Endothelial cell of umbilical vein (primary cell): Measurements from ENCODE around the gene ZNF776.

ENCODE experiments used
- EZH2 ChIP-seq: IDR thresholded peaks from 2 replicates; pipeline ENCODE4 v1.6.1; 2012; ENCODE audit warnings: borderline replicate concordance, low read depth, mild to moderate bottlenecking, moderate library complexity, low read length, inconsistent platforms; ENCODE audit not compliant: severe bottlenecking
- FOS ChIP-seq: IDR thresholded peaks from 2 replicates; pipeline ENCODE4 v1.6.1; 2011; ENCODE audit warnings: mild to moderate bottlenecking, low read length, moderate library complexity, borderline replicate concordance; ENCODE audit not compliant: insufficient read depth
- GATA2 ChIP-seq: IDR thresholded peaks from 2 replicates; pipeline ENCODE4 v1.7.0; 2011; ENCODE audit warnings: low read depth, mild to moderate bottlenecking, moderate library complexity, mixed read lengths, low read length; ENCODE audit not compliant: insufficient read length, insufficient read depth
- JUN ChIP-seq: IDR thresholded peaks from 2 replicates; pipeline ENCODE4 v1.6.1; 2011; ENCODE audit warnings: borderline replicate concordance, low read depth; ENCODE audit not compliant: insufficient read length, insufficient read depth
- MYC ChIP-seq: IDR thresholded peaks from one replicate; pipeline ENCODE4 v1.6.1; 2011; ENCODE audit warnings: mild to moderate bottlenecking, low read depth, low read length
- POLR2A ChIP-seq: IDR thresholded peaks from 2 replicates; pipeline ENCODE4 v1.6.1; 2012; ENCODE audit warnings: low read depth, mild to moderate bottlenecking, control low read depth, low read length
- POLR2AphosphoS5 ChIP-seq: IDR thresholded peaks from 2 replicates; pipeline ENCODE4 v1.6.1; 2012; ENCODE audit warnings: low read depth, mild to moderate bottlenecking, control low read depth, low read length, moderate library complexity; ENCODE audit not compliant: insufficient read depth
- TF ChIP-seq, protein P1 (sequence below), 2 donors: IDR thresholded peaks; 1 replicate in 1 of 2; 2 replicates in 1 of 2; pipeline ENCODE4 v1.5.1; 2011; ENCODE audit warnings: low read length in 2 of 2, mild to moderate bottlenecking in 2 of 2, moderate library complexity in 2 of 2, control low read depth in 1 of 2, inconsistent platforms in 1 of 2, low read depth in 1 of 2; ENCODE audit not compliant: insufficient read depth in 1 of 2; ENCODE audit errors: extremely low read depth in 1 of 2
- TF ChIP-seq, protein P2 (sequence below): IDR thresholded peaks from 2 replicates; pipeline ENCODE4 v1.6.1; 2011; ENCODE audit not compliant: insufficient read depth, insufficient read length

DNA sequence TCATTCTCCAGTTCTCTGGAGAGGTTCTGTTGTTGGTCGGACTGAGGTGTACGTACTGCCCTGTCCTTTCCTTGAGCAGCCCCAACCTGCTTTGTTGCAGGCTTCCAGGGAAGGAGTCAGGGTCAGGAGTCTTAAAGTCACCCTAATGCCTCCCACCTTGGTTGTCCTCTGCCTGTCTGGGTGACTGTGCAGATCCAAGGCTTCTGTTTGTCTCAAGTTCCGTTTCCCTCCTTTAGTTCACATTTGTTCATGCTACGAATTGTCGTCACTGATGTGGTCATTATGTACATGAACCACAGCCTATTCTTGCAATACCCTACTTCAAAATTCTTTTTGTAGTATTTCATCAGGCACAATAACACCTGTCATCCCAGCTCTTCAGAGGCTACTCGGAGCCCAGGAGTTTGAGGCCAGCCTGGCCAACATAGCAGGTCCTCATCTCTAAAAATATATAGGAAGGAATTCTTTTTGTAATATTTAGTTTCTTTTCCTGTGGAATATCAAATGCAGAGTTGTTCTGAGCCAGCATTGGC lies 30.2 kb downstream of the ZNF776 start:
- TF ChIP-seq, protein P1, sequence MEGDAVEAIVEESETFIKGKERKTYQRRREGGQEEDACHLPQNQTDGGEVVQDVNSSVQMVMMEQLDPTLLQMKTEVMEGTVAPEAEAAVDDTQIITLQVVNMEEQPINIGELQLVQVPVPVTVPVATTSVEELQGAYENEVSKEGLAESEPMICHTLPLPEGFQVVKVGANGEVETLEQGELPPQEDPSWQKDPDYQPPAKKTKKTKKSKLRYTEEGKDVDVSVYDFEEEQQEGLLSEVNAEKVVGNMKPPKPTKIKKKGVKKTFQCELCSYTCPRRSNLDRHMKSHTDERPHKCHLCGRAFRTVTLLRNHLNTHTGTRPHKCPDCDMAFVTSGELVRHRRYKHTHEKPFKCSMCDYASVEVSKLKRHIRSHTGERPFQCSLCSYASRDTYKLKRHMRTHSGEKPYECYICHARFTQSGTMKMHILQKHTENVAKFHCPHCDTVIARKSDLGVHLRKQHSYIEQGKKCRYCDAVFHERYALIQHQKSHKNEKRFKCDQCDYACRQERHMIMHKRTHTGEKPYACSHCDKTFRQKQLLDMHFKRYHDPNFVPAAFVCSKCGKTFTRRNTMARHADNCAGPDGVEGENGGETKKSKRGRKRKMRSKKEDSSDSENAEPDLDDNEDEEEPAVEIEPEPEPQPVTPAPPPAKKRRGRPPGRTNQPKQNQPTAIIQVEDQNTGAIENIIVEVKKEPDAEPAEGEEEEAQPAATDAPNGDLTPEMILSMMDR (IDR thresholded peaks at IDR 0.05; ENCODE audit: extremely low read depth in 1 of 2, insufficient read depth in 1 of 2, low read depth in 1 of 2, low read length in 2 of 2) = no peak
- TF ChIP-seq POLR2A (no peak), EZH2 (no peak), POLR2AphosphoS5 (no peak), JUN (no peak), MYC (no peak), FOS (no peak), GATA2 (no peak)
- TF ChIP-seq, protein P2, sequence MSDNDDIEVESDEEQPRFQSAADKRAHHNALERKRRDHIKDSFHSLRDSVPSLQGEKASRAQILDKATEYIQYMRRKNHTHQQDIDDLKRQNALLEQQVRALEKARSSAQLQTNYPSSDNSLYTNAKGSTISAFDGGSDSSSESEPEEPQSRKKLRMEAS = no peak
